Endothelial cell of hepatic sinusoid (primary cell): ENCODE results near the gene TMEM126A.
"Not testable (repeated sequence)": the region's sequence is repeated elsewhere in the genome, so short reads cannot be mapped to it uniquely, and the experiment has no call there.

Experiments used
- in situ Hi-C: cut with HindIII; loops from 2 replicates; pipeline ENCODE4 v1.10.0; 2017; ENCODE audit warnings: low sequenced_read_pairs

Gene TMEM126A

DNA sequence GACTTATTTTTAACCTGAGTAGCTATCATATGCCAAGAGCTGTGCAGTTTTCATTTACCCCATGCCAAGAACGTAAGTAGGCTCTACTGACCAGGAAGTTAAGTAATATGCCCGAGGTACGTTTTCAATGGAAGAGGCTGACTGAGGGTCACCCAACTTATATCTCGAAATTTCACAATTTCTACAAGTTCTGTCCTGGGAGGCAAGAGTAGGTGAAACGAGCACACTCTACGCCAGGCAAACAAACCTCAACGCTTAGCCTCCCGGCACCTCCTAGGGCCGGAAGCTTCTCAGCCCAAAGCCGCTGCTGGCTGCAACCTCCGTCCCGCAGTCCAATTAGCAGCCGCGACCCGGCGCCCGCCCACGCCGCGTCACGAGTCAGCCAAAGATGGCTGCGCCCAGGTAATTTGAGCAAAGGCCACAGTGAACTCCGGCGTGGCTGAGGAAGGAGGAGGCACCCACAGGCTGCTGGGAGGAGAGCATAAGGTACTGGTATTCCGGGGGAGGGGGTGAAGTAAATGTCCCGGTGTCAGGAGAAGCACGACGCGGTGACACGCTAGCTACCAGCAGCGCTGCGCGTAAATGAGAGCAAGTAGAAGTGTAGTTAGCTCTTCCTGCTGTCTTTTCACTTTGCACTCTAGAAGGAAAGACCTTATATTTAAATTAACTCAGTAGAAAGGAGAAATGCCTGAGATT lies at the start of gene TMEM126A:
Gene TMEM126A (plus strand): TSS at position 364 of the 696 bp plus-strand sequence. CDS start 2,289 bp downstream, outside the sequence.
- in situ Hi-C loops: no loop called here

DNA sequence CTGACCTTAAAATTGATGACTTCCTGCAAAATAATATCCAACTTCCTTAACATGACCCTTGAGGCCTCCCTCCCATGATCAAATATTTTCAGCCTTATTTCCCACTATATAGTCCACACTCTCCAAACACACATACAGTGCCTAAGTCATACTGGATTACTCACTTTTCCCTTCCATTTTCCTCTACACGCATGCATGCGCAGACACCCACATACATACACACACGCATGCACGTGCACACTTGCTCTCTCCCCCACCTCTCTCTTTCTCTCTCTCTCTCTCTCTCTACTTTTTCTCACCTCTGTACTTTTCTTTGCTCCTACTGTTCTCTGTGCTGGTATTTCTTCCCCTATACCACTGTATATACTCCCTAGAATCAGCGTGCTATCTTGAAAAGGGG lies 48.7 kb upstream of the TMEM126A start:
- in situ Hi-C loops: no loop called here

DNA sequence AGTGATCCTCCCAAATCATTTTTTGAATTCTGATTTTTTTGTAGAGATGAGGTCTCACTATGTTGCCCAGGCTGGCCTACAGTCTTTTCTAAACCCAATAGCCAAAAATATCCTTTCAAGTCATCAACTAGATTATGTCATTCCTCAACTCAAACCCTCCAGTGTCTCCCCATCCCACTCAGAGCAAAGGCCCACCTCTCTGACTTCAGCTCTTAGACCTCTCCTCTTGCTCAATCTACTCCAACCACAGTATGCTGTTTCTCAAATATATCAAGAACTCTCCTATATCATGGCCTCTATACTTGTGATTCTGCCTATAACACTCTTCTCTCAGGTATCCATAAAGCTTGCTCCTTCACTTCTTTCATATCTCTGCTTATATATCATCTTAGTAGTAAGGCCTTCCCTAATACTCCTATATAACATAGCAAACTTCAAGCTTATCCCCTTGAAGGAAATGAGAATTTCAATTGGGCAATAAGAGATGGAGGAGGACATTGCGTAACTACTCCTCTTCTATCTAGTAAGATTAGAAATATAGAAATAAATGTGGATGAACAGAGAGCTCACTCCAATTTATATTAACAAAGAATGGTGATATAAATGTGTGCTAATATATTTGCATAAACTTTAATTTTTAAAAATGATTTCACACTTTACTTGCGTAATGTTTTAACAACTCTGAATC lies 45.1 kb upstream of the TMEM126A start:
- in situ Hi-C loops: no loop called here

DNA sequence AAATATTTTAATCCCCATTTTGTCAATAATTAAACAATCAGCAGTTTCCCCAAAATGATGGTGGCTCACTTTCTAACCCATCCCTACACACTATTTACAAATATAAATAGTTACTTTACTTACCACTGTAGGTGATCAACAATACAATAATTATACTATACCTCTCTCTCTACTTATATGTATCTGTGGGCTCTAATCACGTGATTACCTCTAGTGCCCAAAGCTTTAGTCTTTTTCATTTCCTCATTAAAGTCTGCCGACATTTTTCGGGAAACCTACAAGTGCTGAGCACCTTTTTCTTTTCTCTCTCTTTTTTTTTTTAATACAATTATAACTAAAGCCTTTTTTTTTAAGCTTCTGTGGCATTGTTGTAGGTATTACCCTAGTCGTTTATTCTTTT lies 44.5 kb upstream of the TMEM126A start:
- in situ Hi-C loops: no loop called here

DNA sequence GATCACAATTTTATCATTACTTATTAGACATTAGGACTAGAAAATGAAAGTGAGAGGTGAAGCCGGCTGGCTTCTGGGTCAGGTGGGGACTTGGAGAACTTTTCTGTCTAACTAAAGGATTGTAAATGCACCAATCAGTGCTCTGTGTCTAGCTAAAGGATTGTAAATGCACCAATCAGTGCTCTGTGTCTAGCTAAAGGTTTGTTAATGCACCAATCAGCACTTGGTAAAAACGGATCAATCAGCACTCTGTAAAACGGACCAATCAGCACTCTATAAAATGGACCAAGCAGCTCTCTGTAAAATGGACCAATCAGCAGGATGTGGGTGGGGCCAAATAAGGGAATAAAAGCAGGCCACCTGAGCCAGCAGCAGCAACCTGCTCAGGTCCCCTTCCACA lies 41.5 kb upstream of the TMEM126A start:
- in situ Hi-C loops: not testable (repeated sequence)

DNA sequence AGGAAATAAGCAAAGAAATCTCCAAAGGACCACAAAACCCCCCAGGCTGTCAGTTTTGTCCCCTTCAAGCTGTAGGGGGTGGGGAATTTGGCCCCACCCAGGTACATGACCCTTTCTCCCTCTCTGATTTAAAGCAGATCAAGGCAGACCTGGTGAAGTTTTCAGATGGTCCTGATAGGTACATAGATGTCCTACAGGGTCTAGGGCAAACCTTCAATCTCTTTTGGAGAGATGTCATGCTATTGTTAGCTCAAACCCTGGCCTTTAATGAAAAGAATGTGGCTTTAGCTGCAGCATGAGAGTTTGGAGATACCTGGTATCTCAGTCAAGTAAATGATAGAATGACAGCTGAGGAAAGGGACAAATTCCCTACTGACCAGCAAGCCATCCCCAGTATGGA lies 39.1 kb upstream of the TMEM126A start:
- in situ Hi-C loops: not testable (repeated sequence)

DNA sequence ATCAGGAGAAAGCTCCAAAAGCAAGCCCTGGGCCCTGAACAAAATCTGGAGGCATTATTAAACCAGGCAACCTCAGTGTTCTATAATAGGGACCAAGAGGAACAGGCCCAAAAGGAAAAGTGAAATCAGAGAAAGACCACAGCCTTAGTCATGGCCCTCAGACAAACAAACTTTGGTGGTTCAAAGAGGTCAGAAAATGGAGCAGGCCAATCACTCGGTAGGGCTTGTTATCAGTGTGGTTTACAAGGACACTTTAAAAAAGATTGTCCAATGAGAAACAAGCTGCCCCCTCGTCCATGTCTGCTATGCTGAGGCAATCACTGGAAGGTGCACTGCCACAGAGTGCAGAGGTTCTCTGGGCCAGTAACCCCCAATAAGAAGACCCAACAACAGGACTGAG lies 38.5 kb upstream of the TMEM126A start:
- in situ Hi-C loops: not testable (repeated sequence)

DNA sequence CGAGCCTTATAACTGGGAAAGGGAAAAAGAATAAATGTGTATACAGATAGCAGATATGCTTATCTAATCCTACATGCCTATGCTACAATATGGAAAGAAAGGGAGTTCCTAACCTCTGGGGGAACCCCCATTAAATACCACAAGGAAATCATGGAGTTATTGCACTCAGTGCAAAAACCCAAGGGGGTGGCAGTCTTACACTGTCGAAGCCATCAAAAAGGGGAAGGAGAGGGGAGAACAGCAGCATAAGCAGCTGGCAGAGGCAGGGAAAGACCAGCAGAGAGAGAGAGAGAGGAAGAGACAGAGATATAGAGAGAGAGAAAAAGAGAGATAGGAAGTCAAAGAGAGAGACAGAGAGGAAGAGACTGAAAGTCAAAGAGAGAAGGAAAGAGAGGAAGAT lies 36.1 kb upstream of the TMEM126A start:
- in situ Hi-C loops: not testable (repeated sequence)

DNA sequence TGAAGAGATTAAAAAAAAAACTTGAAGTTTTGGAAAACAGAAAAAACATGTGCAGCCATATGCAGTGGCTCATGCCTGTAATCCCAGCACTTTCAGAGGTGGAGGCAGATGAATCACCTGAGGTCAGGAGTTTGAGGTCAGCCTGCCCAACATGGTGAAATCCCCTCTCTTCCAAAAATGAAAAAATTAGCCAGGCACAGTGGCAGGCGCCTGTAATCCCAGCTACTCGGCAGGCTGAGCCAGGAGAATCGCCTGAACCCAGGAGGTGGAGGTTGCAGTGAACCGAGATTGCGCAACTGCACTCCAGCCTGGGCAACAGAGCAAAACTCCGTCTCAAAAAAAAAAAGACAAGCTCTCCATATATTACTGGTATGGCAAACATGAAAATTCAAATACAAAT lies 28.3 kb upstream of the TMEM126A start:
- in situ Hi-C loops: no loop called here

DNA sequence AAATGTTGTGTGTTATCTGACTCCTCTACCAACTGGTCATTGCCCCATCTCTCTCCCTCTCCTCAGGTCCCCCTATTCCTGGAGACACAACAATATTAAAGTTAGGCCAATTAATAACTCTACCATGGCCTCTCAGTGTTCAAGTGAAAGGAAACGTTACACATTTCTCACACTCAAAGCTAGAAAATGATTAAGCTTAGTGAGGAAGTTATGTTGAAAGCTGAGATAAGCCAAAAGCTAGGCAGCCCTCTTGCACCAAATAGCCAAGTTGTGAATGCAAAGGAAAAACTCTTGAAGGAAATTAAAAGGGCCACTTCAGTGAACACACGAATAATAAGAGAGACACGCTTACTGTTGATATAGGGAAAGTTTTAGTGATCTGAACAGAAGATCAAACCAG lies 27.5 kb upstream of the TMEM126A start:
- in situ Hi-C loops: no loop called here

DNA sequence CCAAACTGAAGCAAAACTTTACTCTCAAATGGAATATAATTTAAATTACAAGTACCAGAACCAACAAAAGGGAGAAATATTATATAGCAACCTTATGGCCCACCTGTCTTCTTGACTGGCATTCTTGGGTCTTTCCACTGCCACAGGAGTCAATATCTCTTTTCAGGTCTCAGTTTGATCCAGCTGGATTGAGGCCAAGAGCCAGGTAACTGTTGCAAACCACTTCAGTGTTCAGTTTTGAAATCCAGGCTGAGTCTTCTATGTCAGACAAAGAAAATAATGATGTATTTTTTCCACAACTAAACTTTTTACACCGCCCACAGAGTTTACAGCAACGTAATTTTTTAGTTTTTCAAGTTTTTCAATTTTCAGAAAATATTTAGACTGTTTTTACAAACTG lies 21.3 kb upstream of the TMEM126A start:
- in situ Hi-C loops: no loop called here

DNA sequence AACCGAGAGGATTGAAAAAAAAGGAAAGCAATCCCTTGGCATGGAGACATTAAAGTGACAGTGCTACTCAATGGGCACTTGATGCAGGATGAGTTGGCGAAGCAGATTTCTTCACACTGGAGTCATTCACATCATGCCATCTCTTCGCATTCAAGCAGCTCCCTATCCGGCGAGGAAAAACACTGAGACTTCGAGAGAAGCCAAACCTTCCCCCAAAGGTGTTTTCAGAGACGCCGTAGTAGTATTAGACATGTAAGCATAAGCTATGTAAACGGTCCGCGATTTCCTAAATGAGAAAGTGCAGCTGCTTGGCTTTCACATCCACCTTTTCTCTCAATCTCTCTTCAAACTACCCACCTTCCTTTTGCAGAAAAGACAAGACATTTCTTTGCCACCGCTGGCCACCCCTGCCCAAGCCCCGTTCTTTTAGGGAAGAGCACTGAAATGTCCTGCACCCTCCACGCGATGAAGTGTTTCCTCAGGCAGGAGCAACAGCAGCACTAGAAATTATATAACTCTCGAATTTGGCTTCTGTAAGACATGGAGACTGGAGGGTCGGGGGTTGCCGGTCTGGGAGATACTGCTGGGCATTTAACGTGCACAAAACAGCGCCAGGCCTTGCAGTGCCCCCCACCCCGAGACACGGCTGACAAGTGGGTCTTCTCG lies 20.3 kb upstream of the TMEM126A start, which contains the start of gene DLG2:
Gene DLG2 (minus strand): TSS at position 13 of the 666 bp plus-strand sequence.
- in situ Hi-C loops: no loop called here

DNA sequence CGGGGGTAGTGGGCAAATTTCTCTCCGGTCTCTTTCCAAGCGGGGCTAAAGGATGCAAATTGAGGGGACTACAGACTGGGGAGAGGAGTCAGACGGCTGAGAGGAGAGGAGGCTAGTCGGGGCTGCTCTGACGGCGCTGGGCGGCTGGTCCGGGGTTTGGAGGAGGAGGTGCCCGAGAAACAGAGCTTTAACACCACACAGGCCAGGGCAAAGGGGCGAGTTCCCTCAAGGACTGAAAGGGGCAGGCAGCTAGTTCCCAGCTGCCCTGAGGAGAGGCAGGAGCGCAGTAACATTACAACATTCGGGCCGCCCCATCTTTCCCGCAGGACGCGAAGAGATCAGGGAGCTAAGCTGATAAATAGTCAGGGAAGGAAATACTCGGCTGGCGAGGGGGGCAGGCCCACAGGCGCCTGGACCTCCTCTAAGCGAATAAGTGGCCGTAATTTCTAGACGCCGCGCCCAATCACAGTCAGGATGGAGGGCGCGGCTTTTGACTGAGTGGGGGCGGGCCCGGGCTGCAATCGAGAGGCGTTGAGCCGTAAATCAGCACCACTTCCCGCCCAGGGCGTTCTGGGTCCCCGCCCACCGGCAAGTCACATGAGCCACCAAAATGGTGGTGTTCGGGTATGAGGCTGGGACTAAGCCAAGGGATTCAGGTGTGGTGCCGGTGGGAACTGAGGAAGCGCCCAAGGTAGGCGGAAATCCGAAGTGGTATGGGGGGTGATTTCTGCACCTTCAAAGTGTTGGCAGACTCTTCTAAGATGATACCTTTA lies 19.6 kb upstream of the TMEM126A start, which contains the start of gene TMEM126B:
Gene TMEM126B (plus strand): TSS at position 596 of the 773 bp plus-strand sequence. CDS start 15 bp downstream, at position 611.
- in situ Hi-C loops: no loop called here

DNA sequence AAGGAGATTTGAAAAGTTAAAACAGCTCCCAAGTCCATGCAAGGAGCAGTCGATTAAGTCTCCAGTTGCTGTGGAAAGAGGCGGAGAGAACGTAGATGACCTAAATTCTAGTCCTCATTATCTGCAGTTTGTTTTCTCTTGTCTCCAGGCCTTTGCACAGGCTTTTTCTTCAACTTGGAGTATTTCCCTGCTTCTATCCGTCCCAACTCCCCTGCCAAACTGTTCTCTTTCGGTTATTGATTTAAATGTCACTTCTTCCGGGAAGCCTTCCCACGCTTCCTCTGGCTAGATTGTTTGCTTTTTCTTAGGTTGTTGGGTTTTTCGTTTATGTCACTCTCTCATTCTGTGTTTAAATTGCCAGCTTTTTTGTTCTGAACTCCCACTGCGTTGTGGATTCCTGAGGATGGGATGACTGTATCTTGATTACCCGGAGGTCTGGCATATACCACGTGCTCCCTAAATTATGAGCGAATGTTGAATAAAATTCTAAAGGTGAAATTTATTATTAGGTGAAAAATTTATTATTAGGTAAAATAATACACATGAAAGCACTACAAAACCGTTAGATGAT lies 18.9 kb upstream of the TMEM126A start:
- in situ Hi-C loops: no loop called here

DNA sequence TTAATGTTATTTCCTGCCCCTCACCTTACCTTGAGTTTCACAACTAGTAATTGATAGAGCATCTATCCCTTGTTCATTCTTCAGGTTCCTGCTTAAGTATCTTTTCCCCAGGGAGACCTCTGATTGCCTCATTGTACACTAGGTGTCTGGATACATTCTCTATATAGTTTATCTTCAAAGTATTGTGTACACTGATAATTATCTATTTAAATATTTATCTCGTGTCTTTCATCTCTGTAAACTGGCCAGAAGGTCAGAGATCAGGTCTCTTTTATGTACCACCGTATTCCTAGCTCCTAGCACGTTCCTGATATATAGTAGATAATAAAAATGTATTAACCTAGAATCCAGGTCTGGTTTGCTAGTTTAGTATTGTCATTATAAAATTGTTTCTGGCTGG lies 13.0 kb upstream of the TMEM126A start:
- in situ Hi-C loops: no loop called here

DNA sequence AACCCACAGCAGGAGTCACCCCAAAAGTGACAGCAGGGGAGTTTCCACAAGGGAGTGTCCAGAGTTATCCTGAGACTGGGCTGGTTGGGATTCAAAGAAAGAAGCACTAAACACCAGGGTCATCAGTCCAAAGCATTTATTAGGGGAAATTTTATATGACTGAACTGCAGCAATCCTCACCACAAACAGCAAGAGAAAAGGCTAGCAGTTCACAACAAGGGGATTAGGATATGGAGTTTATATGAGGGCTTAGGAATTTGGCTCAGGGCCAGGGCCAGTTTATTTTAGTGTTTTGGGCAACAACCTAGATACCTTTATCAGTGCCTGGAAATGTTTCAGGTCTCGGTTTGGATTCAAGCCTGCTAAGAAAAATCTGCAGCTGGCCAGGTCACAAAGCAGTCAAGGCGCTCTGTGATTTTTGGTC lies 4.6 kb upstream of the TMEM126A start:
- in situ Hi-C loops: no loop called here

DNA sequence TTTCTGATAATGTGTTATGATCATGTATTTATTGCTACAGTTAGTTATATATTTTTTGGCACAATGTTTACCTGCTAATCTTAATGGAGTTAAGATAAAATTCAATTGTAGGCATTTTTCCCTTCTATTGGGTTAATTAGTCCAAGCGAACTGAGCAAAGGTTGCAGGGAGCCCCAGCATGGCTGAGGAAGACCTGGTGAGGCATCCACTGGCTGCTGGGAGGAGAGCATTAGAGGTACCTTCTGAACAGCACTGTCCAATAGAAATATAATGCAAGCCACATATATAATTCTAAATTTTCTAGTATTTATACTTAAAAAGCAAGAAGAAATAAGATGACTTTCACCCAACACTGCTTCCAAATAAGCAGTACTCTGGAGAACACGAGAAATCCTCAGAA lies 689 bp upstream of the TMEM126A start:
- in situ Hi-C loops: no loop called here

DNA sequence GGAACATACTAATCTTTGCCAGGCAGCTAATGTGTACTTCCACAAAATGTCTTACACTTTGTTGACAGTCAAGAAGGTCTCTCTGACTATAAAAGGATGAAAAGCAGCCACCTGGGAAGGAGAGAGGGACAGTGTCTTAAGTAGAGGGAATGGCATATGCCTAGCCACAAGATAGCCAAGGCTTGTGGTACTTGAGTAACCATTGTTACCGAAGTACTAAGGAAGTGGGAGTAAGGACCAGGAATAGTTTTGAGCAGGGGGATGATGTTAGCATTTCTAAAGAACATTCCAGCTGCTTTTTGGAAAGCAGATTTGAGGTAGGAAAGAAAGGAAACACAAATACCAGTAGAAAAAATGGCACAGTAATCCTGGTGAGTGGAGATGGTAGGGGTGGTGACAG lies 3.4 kb downstream of the TMEM126A start:
- in situ Hi-C loops: no loop called here

DNA sequence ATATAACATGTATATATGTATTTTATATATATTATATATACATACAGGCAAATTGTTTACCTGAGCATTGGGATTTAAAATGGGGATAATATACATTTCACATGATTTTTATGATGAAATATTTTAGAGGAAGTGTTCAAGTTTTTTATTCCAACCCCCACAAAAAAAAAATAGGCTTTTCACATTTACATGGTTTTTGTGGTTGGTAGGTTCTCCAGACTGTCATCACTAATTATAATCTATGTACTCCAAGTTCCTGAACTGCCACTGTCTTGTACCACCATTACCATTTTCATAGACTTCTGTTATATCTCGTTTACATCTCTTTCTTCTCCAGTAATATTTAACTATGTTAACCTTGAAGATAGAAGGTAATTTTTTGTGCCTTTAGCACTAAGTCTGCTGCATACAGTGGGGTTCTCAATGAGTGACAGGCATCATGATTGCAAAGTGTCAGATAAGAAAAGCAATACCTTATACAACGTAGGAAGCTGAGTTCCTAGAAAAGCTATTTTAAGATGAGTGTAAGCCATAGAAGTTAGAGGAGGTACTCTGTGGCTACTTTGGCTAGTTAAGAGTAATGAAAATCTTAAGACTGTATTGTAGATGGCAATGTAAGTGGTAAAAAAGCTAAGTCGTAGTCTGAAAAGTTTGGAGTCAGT lies 5.2 kb downstream of the TMEM126A start:
- in situ Hi-C loops: no loop called here

DNA sequence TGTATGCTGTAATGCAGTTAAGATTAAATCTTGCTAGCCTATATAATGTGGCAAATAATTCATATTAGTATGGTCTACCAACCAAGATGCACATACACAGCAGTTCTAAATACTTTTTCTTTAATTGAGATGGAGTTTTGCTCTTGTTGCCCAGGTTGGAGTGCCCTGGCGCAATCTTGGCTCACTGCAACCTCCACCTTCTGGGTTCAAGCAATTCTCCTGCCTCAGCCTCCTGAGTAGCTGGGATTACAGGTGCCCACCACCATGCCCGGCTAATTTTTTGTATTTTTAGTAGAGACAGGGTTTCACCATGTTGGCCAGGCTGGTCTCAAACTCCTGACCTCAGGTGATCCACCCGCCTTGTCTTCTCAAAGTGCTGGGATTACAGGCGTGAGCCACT lies 6.6 kb downstream of the TMEM126A start:
- in situ Hi-C loops: not testable (repeated sequence)
